NB4 (cell line): ENCODE results near the gene PLEKHA5.

Experiments
- MYC ChIP-seq: IDR thresholded peaks from 2 replicates; pipeline ENCODE4 v1.6.1; 2011; ENCODE audit warnings: low read depth, low read length
- POLR2A ChIP-seq: IDR thresholded peaks from 2 replicates; pipeline ENCODE4 v1.6.1; 2011; ENCODE audit warnings: mild to moderate bottlenecking; ENCODE audit not compliant: insufficient read length; ENCODE audit errors: extremely low read depth
- TF ChIP-seq, protein P1 (sequence below): IDR thresholded peaks from one replicate; pipeline ENCODE4 v1.5.1; 2012; ENCODE audit warnings: low read depth, low read length
- TF ChIP-seq, protein P2 (sequence below): IDR thresholded peaks from 2 replicates; pipeline ENCODE4 v1.6.1; 2011; ENCODE audit warnings: low read depth, low read length

DNA sequence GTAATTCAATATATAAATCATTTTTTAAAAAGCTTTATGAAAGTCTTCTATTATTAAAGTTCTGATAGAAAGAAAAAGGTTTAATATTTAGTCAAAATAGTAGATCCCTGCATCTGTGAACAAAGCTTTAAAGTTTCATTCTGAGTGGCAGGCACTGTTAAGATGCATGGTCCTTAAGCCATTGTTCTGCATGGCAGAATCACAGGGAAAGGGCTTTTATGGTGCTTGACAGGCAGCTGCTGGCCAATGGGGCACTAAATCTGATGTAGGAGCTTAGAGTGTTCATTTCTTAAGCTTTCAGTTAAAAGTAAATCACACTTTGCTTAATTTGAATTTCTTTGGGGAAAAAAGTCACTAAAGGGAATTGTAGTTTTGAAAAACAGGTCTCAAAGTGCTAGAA lies 148.2 kb downstream of the PLEKHA5 start:
- TF ChIP-seq, protein P1, sequence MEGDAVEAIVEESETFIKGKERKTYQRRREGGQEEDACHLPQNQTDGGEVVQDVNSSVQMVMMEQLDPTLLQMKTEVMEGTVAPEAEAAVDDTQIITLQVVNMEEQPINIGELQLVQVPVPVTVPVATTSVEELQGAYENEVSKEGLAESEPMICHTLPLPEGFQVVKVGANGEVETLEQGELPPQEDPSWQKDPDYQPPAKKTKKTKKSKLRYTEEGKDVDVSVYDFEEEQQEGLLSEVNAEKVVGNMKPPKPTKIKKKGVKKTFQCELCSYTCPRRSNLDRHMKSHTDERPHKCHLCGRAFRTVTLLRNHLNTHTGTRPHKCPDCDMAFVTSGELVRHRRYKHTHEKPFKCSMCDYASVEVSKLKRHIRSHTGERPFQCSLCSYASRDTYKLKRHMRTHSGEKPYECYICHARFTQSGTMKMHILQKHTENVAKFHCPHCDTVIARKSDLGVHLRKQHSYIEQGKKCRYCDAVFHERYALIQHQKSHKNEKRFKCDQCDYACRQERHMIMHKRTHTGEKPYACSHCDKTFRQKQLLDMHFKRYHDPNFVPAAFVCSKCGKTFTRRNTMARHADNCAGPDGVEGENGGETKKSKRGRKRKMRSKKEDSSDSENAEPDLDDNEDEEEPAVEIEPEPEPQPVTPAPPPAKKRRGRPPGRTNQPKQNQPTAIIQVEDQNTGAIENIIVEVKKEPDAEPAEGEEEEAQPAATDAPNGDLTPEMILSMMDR = no peak
- TF ChIP-seq POLR2A (no peak), MYC (no peak)
- TF ChIP-seq, protein P2, sequence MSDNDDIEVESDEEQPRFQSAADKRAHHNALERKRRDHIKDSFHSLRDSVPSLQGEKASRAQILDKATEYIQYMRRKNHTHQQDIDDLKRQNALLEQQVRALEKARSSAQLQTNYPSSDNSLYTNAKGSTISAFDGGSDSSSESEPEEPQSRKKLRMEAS = no peak
